B cell (primary cell): ENCODE data around the gene IL25. TPM values are rescaled to one million over a fixed set of nuclear protein-coding genes. Genes with fewer than 3 reads are reported as not detected.

Experiments
- ATAC-seq: fragments of 200-7000 bp; cut with Tn5 transposase; one replicate; pipeline ENCODE4 v1.10.0; 2021; ENCODE audit warnings: low read depth, mild to moderate bottlenecking, moderate number of reproducible peaks, moderate library complexity
- CTCF ChIA-PET: fragments of 350-600 bp; sonication (Branson Sonifier 250); formaldehyde crosslinking; loops from one replicate; lab custom pipeline; 2021; ENCODE audit warnings: antibody characterized with exemption, inconsistent platforms; lab: Charles Lee
- POLR2A ChIA-PET: fragments of 350-600 bp; sonication (Branson Sonifier 250); formaldehyde crosslinking; loops from one replicate; lab custom pipeline; 2021; ENCODE audit warnings: antibody characterized with exemption; lab: Charles Lee
- DNase-seq: peaks from one replicate; pipeline ENCODE4 v3.0.0; 2013
- H2AFZ ChIP-seq: 2 replicates; pipeline ENCODE4 v1.6.1; 2012; ENCODE audit warnings: mild to moderate bottlenecking, low read depth, low read length; ENCODE audit not compliant: insufficient read depth, poor library complexity, severe bottlenecking
- H3K27ac ChIP-seq, 2 donors: 1 replicate in 1 of 2; 2 replicates in 1 of 2; pipeline ENCODE4 v1.5.1; 2012 to 2013; ENCODE audit warnings: low read length in 2 of 2, mild to moderate bottlenecking in 2 of 2, moderate library complexity in 1 of 2
- H3K27me3 ChIP-seq, 4 experiments: fragments of 200-600 bp in 1 of 4; sonication (generic) in 1 of 4; replicated peaks in 1 of 4; 1 replicate in 2 of 4; 2 replicates in 2 of 4; pipeline versions ENCODE4 v1.6.1 to v1.7.0; 2013 to 2016; ENCODE audit warnings: low read length in 3 of 4, mild to moderate bottlenecking in 2 of 4, mixed read lengths in 1 of 4, moderate library complexity in 1 of 4; ENCODE audit not compliant: insufficient read depth in 4 of 4, control insufficient read depth in 3 of 4; ENCODE audit errors: control extremely low read depth in 1 of 4
- H3K36me3 ChIP-seq, 2 experiments: replicated peaks in 1 of 2; 1 replicate in 1 of 2; 2 replicates in 1 of 2; pipeline versions ENCODE4 v1.6.1 to v1.7.1; 2013; ENCODE audit warnings: low read length in 1 of 2; ENCODE audit not compliant: insufficient read depth in 2 of 2, control insufficient read depth in 1 of 2; ENCODE audit errors: control extremely low read depth in 1 of 2, extremely low read depth in 1 of 2
- H3K4me1 ChIP-seq, 2 donors: fragments of 200-600 bp in 1 of 2; sonication (generic) in 1 of 2; 1 replicate in 1 of 2; 2 replicates in 1 of 2; pipeline versions ENCODE4 v1.5.1 to v1.6.1; 2013 to 2017; ENCODE audit warnings: low read length in 2 of 2; ENCODE audit not compliant: control insufficient read depth in 2 of 2, insufficient read depth in 2 of 2
- H3K4me2 ChIP-seq: replicated peaks from 2 replicates; pipeline ENCODE3; 2012; ENCODE audit warnings: mild to moderate bottlenecking, low read depth, low read length; ENCODE audit not compliant: poor library complexity, severe bottlenecking
- H3K4me3 ChIP-seq, 5 experiments: fragments of 200-600 bp in 1 of 5; sonication (generic) in 1 of 5; 1 replicate in 3 of 5; 2 replicates in 2 of 5; pipeline versions ENCODE4 v1.5.1 to v1.7.0; 2011 to 2016; ENCODE audit warnings: low read length in 4 of 5, mild to moderate bottlenecking in 4 of 5, low read depth in 2 of 5, control low read depth in 1 of 5, moderate library complexity in 1 of 5; ENCODE audit not compliant: insufficient read depth in 1 of 5; ENCODE audit errors: control extremely low read depth in 1 of 5, extremely low read depth in 1 of 5
- H3K79me2 ChIP-seq: fragments of 200-600 bp; sonication (generic); one replicate; pipeline ENCODE4 v1.6.0; 2016; ENCODE audit warnings: low read length; ENCODE audit not compliant: control insufficient read depth, insufficient read depth
- H3K9ac ChIP-seq: fragments of 200-600 bp; sonication (generic); 2 replicates; pipeline ENCODE4 v1.6.1; 2017; ENCODE audit warnings: mild to moderate bottlenecking, low read length, moderate library complexity
- H3K9me3 ChIP-seq, 3 donors: one replicate each; pipeline versions ENCODE4 v1.6.1 to v1.7.1; 2013; ENCODE audit warnings: low read length in 2 of 3; ENCODE audit not compliant: control insufficient read depth in 2 of 3, insufficient read depth in 1 of 3; ENCODE audit errors: control extremely low read depth in 1 of 3
- H4K20me1 ChIP-seq: 2 replicates; pipeline ENCODE4 v1.6.0; 2012; ENCODE audit warnings: mild to moderate bottlenecking, low read length; ENCODE audit not compliant: insufficient read depth, control insufficient read depth, poor library complexity, severe bottlenecking
- H3K27ac Mint-ChIP-seq: one replicate; pipeline ENCODE4 v1.8.0; 2021; ENCODE audit warnings: mixed read lengths
- H3K27me3 Mint-ChIP-seq: one replicate; pipeline ENCODE4 v1.8.0; 2021; ENCODE audit warnings: mixed read lengths
- H3K4me1 Mint-ChIP-seq: one replicate; pipeline ENCODE4 v1.8.0; 2021; ENCODE audit warnings: mixed read lengths
- H3K4me3 Mint-ChIP-seq: one replicate; pipeline ENCODE4 v1.8.0; 2021; ENCODE audit warnings: mixed read lengths
- H3K9me3 Mint-ChIP-seq: one replicate; pipeline ENCODE4 v1.8.0; 2022; ENCODE audit warnings: mixed read lengths; ENCODE audit not compliant: insufficient read depth
- CTCF ChIP-seq: fragments of 200-600 bp; IDR thresholded peaks from one replicate; pipeline ENCODE4 v1.8.0; 2022; ENCODE audit warnings: antibody characterized with exemption, mild to moderate bottlenecking
- EZH2 ChIP-seq: IDR thresholded peaks from 2 replicates; pipeline ENCODE4 v1.6.1; 2012; ENCODE audit warnings: borderline replicate concordance, low read depth, mild to moderate bottlenecking, moderate library complexity, low read length; ENCODE audit not compliant: insufficient read depth, poor library complexity, severe bottlenecking
- WGBS: methylation state at CpG from one replicate; pipeline ENCODE4 v1.1.5; 2013; ENCODE audit warnings: missing lambda C conversion rate; ENCODE audit not compliant: insufficient coverage; 5-methylcytosine and 5-hydroxymethylcytosine counted together
- intact Hi-C: fragments of 100-400 bp; cut with micrococcal nuclease; formaldehyde crosslinking; loops from one replicate; pipeline ENCODE4 v1.10.0; 2022
- polyA plus RNA-seq: library from polyadenylated mRNA; depleted of rRNA; stranded (reverse); fragments of >200 nt; gene quantifications from 2 replicates; pipeline ENCODE4 v1.2.3, GENCODE V29; 2012
- total RNA-seq, 2 donors: library from RNA; stranded (reverse); fragments of 120-200 nt in 1 of 2; gene quantifications; 1 replicate in 1 of 2; 2 replicates in 1 of 2; pipeline versions ENCODE4 v1.2.3 to v1.2.4, GENCODE V29; 2013 to 2022

The IL25 gene
- total and polyA plus RNA-seq, 2 donors (not counting 1 experiment from before 2014, with no cell fraction given): not detected

DNA sequence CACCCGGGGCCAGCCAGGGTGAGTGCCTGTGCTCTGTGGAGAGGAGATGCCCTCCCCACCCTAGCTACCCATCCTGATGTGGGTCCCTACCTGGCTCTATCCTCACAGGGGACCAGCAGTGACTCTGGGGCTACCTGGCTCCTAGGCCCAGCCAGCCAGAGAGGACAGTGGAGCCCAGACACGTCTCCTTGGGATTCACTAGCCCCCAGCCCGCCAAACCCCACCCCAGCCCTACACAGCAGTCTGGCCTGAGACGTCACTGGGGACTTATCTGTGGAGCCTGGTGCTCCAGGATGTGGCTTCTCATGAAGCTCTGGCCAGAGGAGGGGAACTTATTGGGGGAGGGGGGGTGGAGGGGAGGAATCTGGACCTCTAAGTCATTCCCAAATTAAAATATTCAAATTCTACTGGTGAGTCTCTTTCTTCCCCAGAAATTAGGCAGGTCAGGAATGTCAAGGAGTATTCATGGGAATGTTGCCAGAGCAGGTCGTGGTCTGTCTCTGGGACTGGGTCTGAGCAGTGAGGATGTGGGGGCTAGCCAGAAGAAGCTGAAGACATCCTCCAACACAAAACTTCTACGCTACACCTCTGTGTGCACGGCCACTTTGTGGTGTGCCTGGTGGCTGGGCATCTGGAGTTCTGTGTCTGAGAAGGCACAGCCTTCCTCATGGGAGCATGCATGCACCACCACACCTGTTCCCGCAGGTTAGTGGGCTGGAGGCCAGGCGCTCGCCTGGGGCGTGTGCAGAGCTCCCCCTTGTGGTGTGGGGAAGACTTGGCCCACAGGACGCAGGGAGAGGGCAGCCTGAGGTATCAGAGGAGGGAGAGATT is 7.0 kb downstream of the IL25 start:
- Mint-ChIP-seq H3K9me3 (no peaks in the 10 kb centered on the region), H3K4me3 (no peak overlapping the region), H3K4me1 (no peaks in the 10 kb centered on the region), H3K27me3 (peaks cover 25% of the 10 kb centered on the region), H3K27ac (no peak overlapping the region)
- no peak overlapping the region for H3K4me2 ChIP-seq
- peaks cover 0 to 16% (median 0%) of the 10 kb centered on the region in 4 experiments for H3K27me3 ChIP-seq
- H3K27ac ChIP-seq: no peak overlapping the region
- ChIA-PET CTCF (interaction anchor here (0.7 to 8.7 kb wide), 34 partner anchors 9 to 823 kb away, joined by 3 to 129 read pairs (median 4); partner anchors contain the start of genes PABPN1 and SLC22A17), POLR2A (no interaction called here)
- H3K9ac ChIP-seq: no peak overlapping the region
- no peaks in the 10 kb centered on the region for H3K4me1 ChIP-seq
- no peak overlapping the region for H3K4me3 ChIP-seq
- DNase-seq (peak; percentile 74), ATAC-seq (peak; percentile 87)
- 27% methylated on average over 9 of the region's 12 CpGs for WGBS
- H3K79me2 ChIP-seq: no peaks in the 10 kb centered on the region
- TF ChIP-seq EZH2: no peak
- peak; percentile 91 for TF ChIP-seq CTCF
- H2AFZ ChIP-seq: no peak overlapping the region
- no peaks in the 10 kb centered on the region for H3K36me3 ChIP-seq
- intact Hi-C loops: loop anchor here (1.0 kb wide), 1 partner anchor 259 kb away; no protein-coding TSS in a partner anchor
- no peaks in the 10 kb centered on the region for H4K20me1 ChIP-seq
- H3K9me3 ChIP-seq: no peaks in the 10 kb centered on the region
